Lower leg skin (tissue), 3 donors: ENCODE measurements around the gene DDI2.

Source experiments
- POLR2A ChIP-seq, 2 donors: fragments of 450-650 bp; IDR thresholded peaks; one replicate each; pipeline ENCODE4 v1.6.1; 2016 to 2017; ENCODE audit warnings: antibody characterized with exemption in 2 of 2, mild to moderate bottlenecking in 1 of 2, moderate library complexity in 1 of 2
- TF ChIP-seq, protein P1 (sequence below), 3 donors: fragments of 450-650 bp; IDR thresholded peaks; one replicate each; pipeline ENCODE4 v1.5.1; 2016; ENCODE audit warnings: antibody characterized with exemption in 3 of 3, mild to moderate bottlenecking in 3 of 3, moderate library complexity in 2 of 3

DNA sequence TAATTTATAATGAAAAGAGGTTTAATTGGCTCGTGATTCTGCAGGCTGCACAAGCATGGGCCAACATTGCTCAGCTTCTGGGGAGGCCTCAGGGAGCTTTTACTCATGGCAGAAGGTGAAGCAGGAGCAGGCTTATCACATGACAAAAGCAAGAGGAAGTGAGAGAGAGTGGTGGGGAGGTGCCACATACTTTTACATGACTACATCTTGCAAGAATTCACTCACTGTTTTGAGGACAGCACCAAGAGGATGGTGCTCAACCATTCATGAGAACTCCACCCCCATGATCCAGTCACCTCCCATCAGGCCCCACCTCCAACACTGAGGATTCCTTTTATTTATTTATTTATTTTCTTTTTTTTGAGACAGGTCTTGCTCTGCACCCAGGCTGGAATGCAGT, 61.3 kb downstream of the DDI2 start:
- TF ChIP-seq, protein P1, sequence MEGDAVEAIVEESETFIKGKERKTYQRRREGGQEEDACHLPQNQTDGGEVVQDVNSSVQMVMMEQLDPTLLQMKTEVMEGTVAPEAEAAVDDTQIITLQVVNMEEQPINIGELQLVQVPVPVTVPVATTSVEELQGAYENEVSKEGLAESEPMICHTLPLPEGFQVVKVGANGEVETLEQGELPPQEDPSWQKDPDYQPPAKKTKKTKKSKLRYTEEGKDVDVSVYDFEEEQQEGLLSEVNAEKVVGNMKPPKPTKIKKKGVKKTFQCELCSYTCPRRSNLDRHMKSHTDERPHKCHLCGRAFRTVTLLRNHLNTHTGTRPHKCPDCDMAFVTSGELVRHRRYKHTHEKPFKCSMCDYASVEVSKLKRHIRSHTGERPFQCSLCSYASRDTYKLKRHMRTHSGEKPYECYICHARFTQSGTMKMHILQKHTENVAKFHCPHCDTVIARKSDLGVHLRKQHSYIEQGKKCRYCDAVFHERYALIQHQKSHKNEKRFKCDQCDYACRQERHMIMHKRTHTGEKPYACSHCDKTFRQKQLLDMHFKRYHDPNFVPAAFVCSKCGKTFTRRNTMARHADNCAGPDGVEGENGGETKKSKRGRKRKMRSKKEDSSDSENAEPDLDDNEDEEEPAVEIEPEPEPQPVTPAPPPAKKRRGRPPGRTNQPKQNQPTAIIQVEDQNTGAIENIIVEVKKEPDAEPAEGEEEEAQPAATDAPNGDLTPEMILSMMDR (IDR thresholded peaks at IDR 0.05) = no peak
- TF ChIP-seq POLR2A (IDR thresholded peaks at IDR 0.05) = no peak
